B cell (primary cell): Measurements from ENCODE around the gene GAST. TPM values are rescaled to one million over a fixed set of nuclear protein-coding genes. Genes with fewer than 3 reads are reported as not detected.

ENCODE experiments used
- ATAC-seq: fragments of 200-7000 bp; cut with Tn5 transposase; one replicate; pipeline ENCODE4 v1.10.0; 2021; ENCODE audit warnings: low read depth, mild to moderate bottlenecking, moderate number of reproducible peaks, moderate library complexity
- CTCF ChIA-PET: fragments of 350-600 bp; sonication (Branson Sonifier 250); formaldehyde crosslinking; loops from one replicate; lab custom pipeline; 2021; ENCODE audit warnings: antibody characterized with exemption, inconsistent platforms; lab: Charles Lee
- POLR2A ChIA-PET: fragments of 350-600 bp; sonication (Branson Sonifier 250); formaldehyde crosslinking; loops from one replicate; lab custom pipeline; 2021; ENCODE audit warnings: antibody characterized with exemption; lab: Charles Lee
- DNase-seq: peaks from one replicate; pipeline ENCODE4 v3.0.0; 2013
- H2AFZ ChIP-seq: 2 replicates; pipeline ENCODE4 v1.6.1; 2012; ENCODE audit warnings: mild to moderate bottlenecking, low read depth, low read length; ENCODE audit not compliant: insufficient read depth, poor library complexity, severe bottlenecking
- H3K27ac ChIP-seq, 2 donors: 1 replicate in 1 of 2; 2 replicates in 1 of 2; pipeline ENCODE4 v1.5.1; 2012 to 2013; ENCODE audit warnings: low read length in 2 of 2, mild to moderate bottlenecking in 2 of 2, moderate library complexity in 1 of 2
- H3K27me3 ChIP-seq, 4 experiments: fragments of 200-600 bp in 1 of 4; sonication (generic) in 1 of 4; replicated peaks in 1 of 4; 1 replicate in 2 of 4; 2 replicates in 2 of 4; pipeline versions ENCODE4 v1.6.1 to v1.7.0; 2013 to 2016; ENCODE audit warnings: low read length in 3 of 4, mild to moderate bottlenecking in 2 of 4, mixed read lengths in 1 of 4, moderate library complexity in 1 of 4; ENCODE audit not compliant: insufficient read depth in 4 of 4, control insufficient read depth in 3 of 4; ENCODE audit errors: control extremely low read depth in 1 of 4
- H3K36me3 ChIP-seq, 2 experiments: replicated peaks in 1 of 2; 1 replicate in 1 of 2; 2 replicates in 1 of 2; pipeline versions ENCODE4 v1.6.1 to v1.7.1; 2013; ENCODE audit warnings: low read length in 1 of 2; ENCODE audit not compliant: insufficient read depth in 2 of 2, control insufficient read depth in 1 of 2; ENCODE audit errors: control extremely low read depth in 1 of 2, extremely low read depth in 1 of 2
- H3K4me1 ChIP-seq, 2 donors: fragments of 200-600 bp in 1 of 2; sonication (generic) in 1 of 2; 1 replicate in 1 of 2; 2 replicates in 1 of 2; pipeline versions ENCODE4 v1.5.1 to v1.6.1; 2013 to 2017; ENCODE audit warnings: low read length in 2 of 2; ENCODE audit not compliant: control insufficient read depth in 2 of 2, insufficient read depth in 2 of 2
- H3K4me2 ChIP-seq: replicated peaks from 2 replicates; pipeline ENCODE3; 2012; ENCODE audit warnings: mild to moderate bottlenecking, low read depth, low read length; ENCODE audit not compliant: poor library complexity, severe bottlenecking
- H3K4me3 ChIP-seq, 5 experiments: fragments of 200-600 bp in 1 of 5; sonication (generic) in 1 of 5; 1 replicate in 3 of 5; 2 replicates in 2 of 5; pipeline versions ENCODE4 v1.5.1 to v1.7.0; 2011 to 2016; ENCODE audit warnings: low read length in 4 of 5, mild to moderate bottlenecking in 4 of 5, low read depth in 2 of 5, control low read depth in 1 of 5, moderate library complexity in 1 of 5; ENCODE audit not compliant: insufficient read depth in 1 of 5; ENCODE audit errors: control extremely low read depth in 1 of 5, extremely low read depth in 1 of 5
- H3K79me2 ChIP-seq: fragments of 200-600 bp; sonication (generic); one replicate; pipeline ENCODE4 v1.6.0; 2016; ENCODE audit warnings: low read length; ENCODE audit not compliant: control insufficient read depth, insufficient read depth
- H3K9ac ChIP-seq: fragments of 200-600 bp; sonication (generic); 2 replicates; pipeline ENCODE4 v1.6.1; 2017; ENCODE audit warnings: mild to moderate bottlenecking, low read length, moderate library complexity
- H3K9me3 ChIP-seq, 3 donors: one replicate each; pipeline versions ENCODE4 v1.6.1 to v1.7.1; 2013; ENCODE audit warnings: low read length in 2 of 3; ENCODE audit not compliant: control insufficient read depth in 2 of 3, insufficient read depth in 1 of 3; ENCODE audit errors: control extremely low read depth in 1 of 3
- H4K20me1 ChIP-seq: 2 replicates; pipeline ENCODE4 v1.6.0; 2012; ENCODE audit warnings: mild to moderate bottlenecking, low read length; ENCODE audit not compliant: insufficient read depth, control insufficient read depth, poor library complexity, severe bottlenecking
- H3K27ac Mint-ChIP-seq: one replicate; pipeline ENCODE4 v1.8.0; 2021; ENCODE audit warnings: mixed read lengths
- H3K27me3 Mint-ChIP-seq: one replicate; pipeline ENCODE4 v1.8.0; 2021; ENCODE audit warnings: mixed read lengths
- H3K4me1 Mint-ChIP-seq: one replicate; pipeline ENCODE4 v1.8.0; 2021; ENCODE audit warnings: mixed read lengths
- H3K4me3 Mint-ChIP-seq: one replicate; pipeline ENCODE4 v1.8.0; 2021; ENCODE audit warnings: mixed read lengths
- H3K9me3 Mint-ChIP-seq: one replicate; pipeline ENCODE4 v1.8.0; 2022; ENCODE audit warnings: mixed read lengths; ENCODE audit not compliant: insufficient read depth
- CTCF ChIP-seq: fragments of 200-600 bp; IDR thresholded peaks from one replicate; pipeline ENCODE4 v1.8.0; 2022; ENCODE audit warnings: antibody characterized with exemption, mild to moderate bottlenecking
- EZH2 ChIP-seq: IDR thresholded peaks from 2 replicates; pipeline ENCODE4 v1.6.1; 2012; ENCODE audit warnings: borderline replicate concordance, low read depth, mild to moderate bottlenecking, moderate library complexity, low read length; ENCODE audit not compliant: insufficient read depth, poor library complexity, severe bottlenecking
- WGBS: methylation state at CpG from one replicate; pipeline ENCODE4 v1.1.5; 2013; ENCODE audit warnings: missing lambda C conversion rate; ENCODE audit not compliant: insufficient coverage; 5-methylcytosine and 5-hydroxymethylcytosine counted together
- intact Hi-C: fragments of 100-400 bp; cut with micrococcal nuclease; formaldehyde crosslinking; loops from one replicate; pipeline ENCODE4 v1.10.0; 2022
- polyA plus RNA-seq: library from polyadenylated mRNA; depleted of rRNA; stranded (reverse); fragments of >200 nt; gene quantifications from 2 replicates; pipeline ENCODE4 v1.2.3, GENCODE V29; 2012
- total RNA-seq, 2 donors: library from RNA; stranded (reverse); fragments of 120-200 nt in 1 of 2; gene quantifications; 1 replicate in 1 of 2; 2 replicates in 1 of 2; pipeline versions ENCODE4 v1.2.3 to v1.2.4, GENCODE V29; 2013 to 2022

GAST gene
- total and polyA plus RNA-seq, 2 donors (not counting 1 experiment from before 2014, with no cell fraction given): not detected

GRCh38 chr17:41741709-41742108 is 29.6 kb downstream of the GAST start:
- no peak overlapping the region for H3K27ac ChIP-seq
- Mint-ChIP-seq H3K4me3 (no peak overlapping the region), H3K9me3 (no peaks in the 10 kb centered on the region), H3K27me3 (peaks cover 16% of the 10 kb centered on the region), H3K27ac (no peak overlapping the region), H3K4me1 (no peaks in the 10 kb centered on the region)
- DNase-seq (no peak), ATAC-seq (no peak)
- H3K9me3 ChIP-seq: no peaks in the 10 kb centered on the region
- TF ChIP-seq CTCF: no peak
- H2AFZ ChIP-seq: no peak overlapping the region
- no peak overlapping the region for H3K4me2 ChIP-seq
- H3K79me2 ChIP-seq: no peaks in the 10 kb centered on the region
- no peak overlapping the region for H3K4me3 ChIP-seq
- WGBS: 92% methylated on average over 8 of the region's 9 CpGs
- no peak overlapping the region for H3K9ac ChIP-seq
- peaks cover 0 to 14% (median 7%) of the 10 kb centered on the region in 4 experiments for H3K27me3 ChIP-seq
- no peaks in the 10 kb centered on the region for H4K20me1 ChIP-seq
- intact Hi-C loops: no loop called here
- H3K4me1 ChIP-seq: peaks cover 7 to 8% of the 10 kb centered on the region in 2 donors
- ChIA-PET POLR2A (interaction anchor here (0.7 to 0.9 kb wide), 2 partner anchors 44 to 47 kb away, joined by 3 read pairs; partner anchors contain the start of gene JUP), CTCF (interaction anchor here (5.2 kb wide), 1 partner anchor 59 kb away, joined by 30 read pairs; no protein-coding TSS in a partner anchor)
- no peaks in the 10 kb centered on the region for H3K36me3 ChIP-seq

GRCh38 chr17:41748275-41748674 is 36.1 kb downstream of the GAST start:
- POLR2A ChIA-PET: no interaction called here
- ATAC-seq: no peak
- no peaks in the 10 kb centered on the region for H4K20me1 ChIP-seq
- H3K4me3 ChIP-seq: no peak overlapping the region
- H3K27ac ChIP-seq: no peak overlapping the region
- no peaks in the 10 kb centered on the region for H3K36me3 ChIP-seq
- peaks cover 0 to 4% (median 0%) of the 10 kb centered on the region in 4 experiments for H3K27me3 ChIP-seq
- TF ChIP-seq CTCF (no peak), EZH2 (no peak)
- CTCF ChIA-PET: interaction anchor here (0.6 to 0.9 kb wide), 2 partner anchors 51 to 1346 kb away, joined by 3 read pairs; no protein-coding TSS in a partner anchor
- H2AFZ ChIP-seq: no peak overlapping the region
- H3K27ac Mint-ChIP-seq: no peak overlapping the region
- DNase-seq: no peak
- intact Hi-C loops: no loop called here
- no peaks in the 10 kb centered on the region for H3K4me1 ChIP-seq
- H3K27me3 Mint-ChIP-seq: peaks cover 5% of the 10 kb centered on the region
- H3K4me3 Mint-ChIP-seq: no peak overlapping the region
- H3K9ac ChIP-seq: no peak overlapping the region
- no peaks in the 10 kb centered on the region for H3K9me3 Mint-ChIP-seq
- H3K9me3 ChIP-seq: no peaks in the 10 kb centered on the region
- H3K4me1 Mint-ChIP-seq: no peaks in the 10 kb centered on the region
- no peak overlapping the region for H3K4me2 ChIP-seq
- 91% methylated on average over 4 of the region's 6 CpGs for WGBS
- H3K79me2 ChIP-seq: no peaks in the 10 kb centered on the region
